LNCAP (cell line): Measurements from ENCODE around the gene RESP18.

Experiments
- TF ChIP-seq, protein P1 (sequence below): fragments of 450-650 bp; IDR thresholded peaks from 2 replicates; pipeline ENCODE4 v1.5.1; 2017; ENCODE audit warnings: mild to moderate bottlenecking

RESP18 gene

DNA sequence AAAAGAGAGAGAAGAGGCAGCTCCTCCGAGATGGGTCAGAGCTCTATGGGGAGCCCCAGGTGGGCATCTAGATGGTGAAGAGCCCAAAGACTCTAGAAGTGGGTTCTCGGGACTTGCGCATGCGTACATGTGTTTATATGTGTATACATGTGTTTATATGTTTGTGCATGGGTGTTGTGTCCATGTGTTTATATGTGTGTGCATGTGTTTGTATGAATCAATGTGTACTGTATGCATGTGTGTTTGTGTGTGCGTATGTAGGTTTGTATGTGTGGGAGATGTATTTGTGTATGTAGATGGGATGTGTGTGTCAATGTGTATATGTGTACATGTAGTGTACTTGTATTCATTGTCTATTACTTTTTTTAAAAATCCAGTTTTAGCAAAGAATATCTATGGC lies 29.5 kb upstream of the RESP18 start:
- TF ChIP-seq, protein P1, sequence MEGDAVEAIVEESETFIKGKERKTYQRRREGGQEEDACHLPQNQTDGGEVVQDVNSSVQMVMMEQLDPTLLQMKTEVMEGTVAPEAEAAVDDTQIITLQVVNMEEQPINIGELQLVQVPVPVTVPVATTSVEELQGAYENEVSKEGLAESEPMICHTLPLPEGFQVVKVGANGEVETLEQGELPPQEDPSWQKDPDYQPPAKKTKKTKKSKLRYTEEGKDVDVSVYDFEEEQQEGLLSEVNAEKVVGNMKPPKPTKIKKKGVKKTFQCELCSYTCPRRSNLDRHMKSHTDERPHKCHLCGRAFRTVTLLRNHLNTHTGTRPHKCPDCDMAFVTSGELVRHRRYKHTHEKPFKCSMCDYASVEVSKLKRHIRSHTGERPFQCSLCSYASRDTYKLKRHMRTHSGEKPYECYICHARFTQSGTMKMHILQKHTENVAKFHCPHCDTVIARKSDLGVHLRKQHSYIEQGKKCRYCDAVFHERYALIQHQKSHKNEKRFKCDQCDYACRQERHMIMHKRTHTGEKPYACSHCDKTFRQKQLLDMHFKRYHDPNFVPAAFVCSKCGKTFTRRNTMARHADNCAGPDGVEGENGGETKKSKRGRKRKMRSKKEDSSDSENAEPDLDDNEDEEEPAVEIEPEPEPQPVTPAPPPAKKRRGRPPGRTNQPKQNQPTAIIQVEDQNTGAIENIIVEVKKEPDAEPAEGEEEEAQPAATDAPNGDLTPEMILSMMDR, result no peak

DNA sequence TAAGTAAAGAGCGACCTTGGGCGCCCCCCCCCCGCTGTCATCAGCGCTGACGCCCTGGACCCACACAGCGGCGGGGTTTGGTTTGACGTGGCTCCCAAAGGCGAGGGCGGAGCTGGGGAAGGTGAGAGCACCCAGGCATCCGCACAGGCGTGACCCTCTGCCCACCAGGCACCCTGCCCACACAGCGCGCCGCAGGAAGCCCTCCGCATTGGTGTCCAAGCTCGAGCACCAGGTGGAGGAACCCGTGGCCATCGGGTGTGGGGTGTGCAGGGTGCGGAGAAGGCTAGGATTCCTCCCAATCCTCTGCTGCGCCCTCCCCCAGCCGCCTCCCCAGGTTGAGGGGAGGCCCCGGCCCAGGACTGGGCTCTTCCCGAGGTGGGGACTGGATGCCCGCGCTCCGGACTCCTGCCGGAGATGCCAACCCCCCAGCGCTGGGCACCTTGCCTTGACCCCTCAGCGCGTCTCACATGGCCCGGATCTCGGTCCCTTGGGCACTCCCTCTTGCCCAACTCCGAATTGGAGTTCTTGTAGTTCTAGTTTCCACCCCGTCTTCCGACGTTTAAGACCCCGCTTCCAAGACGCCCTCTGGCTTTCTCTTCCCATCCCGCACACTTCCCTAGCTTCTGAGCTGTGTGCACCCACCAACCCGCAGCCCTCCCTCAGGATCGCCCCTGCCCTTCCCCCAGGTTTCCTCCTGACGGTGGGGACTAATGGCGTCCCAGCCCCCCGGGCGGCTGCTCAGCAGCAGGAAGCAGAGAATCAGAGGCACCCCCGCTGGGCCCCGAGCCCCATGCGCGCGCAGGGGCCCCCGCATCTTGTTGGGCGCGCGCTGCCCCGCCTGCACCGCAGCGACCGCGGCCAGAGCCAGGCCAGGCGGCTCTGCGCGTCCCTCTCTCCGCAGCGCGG lies 25.9 kb upstream of the RESP18 start:
- TF ChIP-seq, protein P1, result no peak

DNA sequence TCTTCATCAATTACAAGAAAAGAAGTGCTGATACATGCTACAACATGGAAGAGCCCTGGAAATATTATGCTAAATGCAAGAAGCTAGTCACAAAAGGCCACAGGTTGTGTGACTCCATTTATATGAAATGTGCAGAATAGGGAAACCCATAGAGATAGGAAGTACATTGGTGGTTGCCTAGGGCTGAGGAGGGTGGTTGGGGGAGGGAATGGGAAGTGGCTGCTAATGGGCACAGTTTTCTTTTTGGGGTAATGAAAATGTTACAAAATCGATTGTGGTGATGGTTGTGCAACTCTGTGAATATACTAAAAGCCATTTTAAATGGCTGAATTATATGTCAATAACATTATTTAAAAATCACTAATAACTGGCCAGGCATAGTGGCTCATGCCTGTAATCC lies 24.3 kb upstream of the RESP18 start:
- TF ChIP-seq, protein P1, result no peak

DNA sequence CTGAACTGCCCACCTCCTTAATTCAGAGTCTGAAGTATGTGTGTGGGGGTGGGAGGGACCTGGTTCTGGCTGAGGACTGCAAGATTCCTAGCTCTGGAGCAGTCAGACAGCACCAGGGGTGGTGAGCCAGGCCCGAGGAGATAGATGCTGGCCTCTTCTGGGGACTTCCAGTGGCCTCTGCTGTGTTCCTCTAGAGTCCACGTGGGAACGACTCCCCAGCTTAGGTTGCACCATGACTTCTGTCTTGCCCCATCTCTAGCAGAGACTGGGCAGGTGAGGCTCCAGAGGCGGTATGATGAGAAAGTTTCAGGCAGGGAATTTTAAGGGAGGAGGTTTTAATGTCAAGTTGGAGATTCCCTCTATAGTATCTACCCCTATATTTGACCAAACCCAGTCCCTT lies 22.0 kb upstream of the RESP18 start:
- TF ChIP-seq, protein P1, result no peak

DNA sequence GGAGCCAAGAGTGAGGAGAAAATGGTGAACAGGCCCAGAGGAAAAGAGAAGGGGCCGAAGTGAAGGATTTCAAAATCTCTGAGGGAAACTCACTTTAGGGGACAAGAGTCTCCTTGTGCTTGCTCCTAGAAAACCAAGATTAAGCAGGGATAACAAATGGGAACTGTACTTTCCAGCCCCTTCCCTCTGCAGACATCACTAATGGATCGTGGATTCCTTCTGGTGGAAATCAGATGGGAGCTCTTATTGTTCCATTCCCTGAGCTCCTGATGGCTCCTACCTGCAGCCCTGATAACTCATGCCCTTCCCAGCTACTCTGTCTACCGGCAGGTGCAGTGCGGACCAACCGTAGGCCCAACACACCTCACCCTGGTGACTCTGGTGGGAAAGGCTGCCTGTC lies 20.6 kb upstream of the RESP18 start:
- TF ChIP-seq, protein P1, result no peak

DNA sequence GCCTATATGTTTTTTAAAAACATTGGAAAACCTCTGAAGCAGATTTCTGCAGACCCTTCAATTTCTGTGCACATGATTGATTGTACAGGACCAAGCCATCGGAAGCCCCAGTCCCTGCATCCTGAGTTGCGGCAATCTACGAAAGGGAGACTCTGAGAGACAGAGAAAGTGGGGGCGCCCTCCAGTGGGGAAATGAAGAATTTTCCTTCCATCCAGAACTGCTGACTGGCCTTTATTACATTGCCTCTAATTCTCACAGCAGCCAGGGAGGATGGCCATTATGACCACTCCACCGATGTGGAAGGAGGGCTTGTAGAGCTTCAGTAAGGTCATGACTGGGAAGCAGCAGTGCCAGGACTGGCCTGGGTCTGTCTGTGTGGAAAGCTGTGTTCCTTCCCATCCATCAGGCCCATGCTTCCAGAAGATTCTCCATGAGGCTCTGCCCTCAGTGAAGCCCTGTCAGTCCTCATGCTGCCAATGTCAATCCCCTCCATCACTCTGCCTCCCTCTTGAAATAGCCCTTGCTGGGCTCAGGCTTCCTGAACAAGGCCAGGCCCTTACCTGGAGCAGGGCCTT lies 20.0 kb upstream of the RESP18 start:
- TF ChIP-seq, protein P1, result peak; percentile 57

DNA sequence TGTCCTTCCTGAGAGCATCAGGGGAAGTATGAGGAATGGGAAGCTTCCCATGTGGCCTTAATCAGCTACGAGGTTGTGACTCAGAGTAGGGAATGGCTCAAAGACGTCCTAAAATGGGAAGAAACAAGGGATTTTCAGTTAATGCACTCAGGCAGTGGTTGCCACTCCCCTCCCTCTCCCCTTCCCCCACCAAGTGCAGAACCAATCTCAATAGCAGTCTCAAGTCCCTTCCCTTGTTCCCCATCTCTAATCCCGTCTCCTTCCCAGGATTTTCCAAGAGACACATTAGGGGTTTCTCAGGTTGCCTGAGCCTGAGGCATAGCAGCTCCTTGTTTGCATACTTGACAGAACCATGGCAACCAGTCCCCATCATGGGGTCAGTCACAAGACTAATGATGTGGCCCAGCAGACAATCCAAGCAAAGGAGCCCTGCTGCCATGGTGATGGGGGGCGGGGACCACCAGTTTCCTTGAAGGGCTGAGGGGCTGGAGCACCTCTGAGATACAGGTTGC lies 18.2 kb upstream of the RESP18 start:
- TF ChIP-seq, protein P1, result no peak
